ENCODE measurements around the gene IFITM5.

DNA sequence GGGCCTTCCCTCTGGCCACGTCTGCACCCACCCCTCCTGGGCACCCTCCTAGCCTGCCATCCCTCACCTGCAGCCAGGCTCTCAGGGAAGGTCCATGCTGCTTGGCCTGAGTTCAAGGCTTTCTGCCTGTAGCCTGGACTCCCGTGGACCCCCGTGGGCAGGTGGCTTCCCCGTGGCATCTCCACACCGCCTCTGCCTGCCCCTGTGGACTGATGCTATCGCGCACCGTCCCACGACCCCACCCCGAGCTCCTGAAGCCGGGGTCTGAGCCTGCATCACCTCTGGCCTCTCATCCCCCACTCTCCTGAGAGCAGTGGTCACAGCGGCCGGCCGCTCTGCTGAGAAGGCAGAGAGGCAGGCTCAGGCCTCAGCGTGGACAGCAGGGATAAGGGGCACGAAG, 4.5 kb downstream of the IFITM5 start:
- TF ChIP-seq GATA2 (IDR thresholded peaks at IDR 0.05; ENCODE audit: low read depth, low read length): no peak
- no peak for TF ChIP-seq GATA3 (IDR thresholded peaks at IDR 0.05; ENCODE audit: low read depth, low read length)
